GM12878 (cell line): ENCODE measurements around the gene CDC16. TPM values are rescaled to one million over a fixed set of nuclear protein-coding genes. Genes with fewer than 3 reads are reported as not detected.
A peak's percentile ranks its signal among the peaks of the same experiment; 100 is the strongest.

Experiments used
- ATAC-seq: fragments of 200-7000 bp; cut with Tn5 transposase; 3 replicates; pipeline ENCODE4 v1.9.1; 2020; ENCODE audit warnings: mild to moderate bottlenecking, moderate library complexity
- BruUV-seq: library from RNA; stranded (reverse); fragments of 400-500 nt; replicated peaks from 2 replicates; lab custom pipeline; 2021; lab: Mats Ljungman, UMichigan
- CTCF ChIA-PET: fragments of 300-600 bp; sonication (Branson Sonifier 250); formaldehyde crosslinking; extraction: SDS; loops from one replicate; lab custom pipeline; 2021; ENCODE audit warnings: inconsistent platforms; lab: Yijun Ruan, JAX
- POLR2A ChIA-PET: fragments of 350-600 bp; formaldehyde crosslinking; extraction: SDS; loops from one replicate; lab custom pipeline; 2021; ENCODE audit warnings: inconsistent platforms; lab: Charles Lee
- RAD21 ChIA-PET: fragments of 300-600 bp; sonication (Branson Sonifier 250); formaldehyde crosslinking; loops from one replicate; lab custom pipeline; 2023; ENCODE audit warnings: antibody characterized with exemption; ENCODE audit not compliant: unreplicated experiment; lab: Charles Lee
- SMC1A ChIA-PET: fragments of 300-600 bp; sonication (Branson Sonifier 250); formaldehyde crosslinking; loops from one replicate; lab custom pipeline; 2023; ENCODE audit not compliant: unreplicated experiment, uncharacterized antibody; lab: Charles Lee
- DNase-seq: peaks from one replicate; pipeline ENCODE4 v3.0.0-alpha.2; 2011; ENCODE audit warnings: low read depth, low spot score
- FAIRE-seq: peaks from 3 replicates; lab custom pipeline; 2011; peaks lifted over from hg19 to GRCh38; lab: Jason Lieb, UNC
- H2AFZ ChIP-seq: 2 replicates; pipeline ENCODE4 v1.6.0; 2011; ENCODE audit warnings: low read depth, low read length, control low read depth; ENCODE audit not compliant: control insufficient read depth
- H3K27ac ChIP-seq: 2 replicates; pipeline ENCODE4 v1.5.1; 2011; ENCODE audit warnings: control low read depth; ENCODE audit not compliant: control insufficient read depth, insufficient read depth
- H3K27me3 ChIP-seq, 2 experiments: replicated peaks in 1 of 2; 2 replicates each; pipeline versions ENCODE4 v1.6.0 to v1.6.1; 2011; ENCODE audit warnings: low read length in 1 of 2; ENCODE audit not compliant: control insufficient read depth in 2 of 2, insufficient read depth in 2 of 2
- H3K36me3 ChIP-seq, 2 experiments: 2 replicates each; pipeline ENCODE4 v1.5.1; 2011; ENCODE audit warnings: low read length in 1 of 2; ENCODE audit not compliant: control insufficient read depth in 2 of 2, insufficient read depth in 2 of 2
- H3K4me1 ChIP-seq: 2 replicates; pipeline ENCODE4 v1.6.1; 2011; ENCODE audit warnings: mild to moderate bottlenecking, low read length, moderate library complexity, mixed read lengths; ENCODE audit not compliant: control insufficient read depth, insufficient read depth
- H3K4me2 ChIP-seq: 2 replicates; pipeline ENCODE4 v1.6.0; 2011; ENCODE audit warnings: control low read depth; ENCODE audit not compliant: control insufficient read depth, insufficient read depth
- H3K4me3 ChIP-seq: fragments of 200-600 bp; sonication (generic); 2 replicates; pipeline ENCODE4 v1.5.1; 2016
- H3K79me2 ChIP-seq: 2 replicates; pipeline ENCODE4 v1.6.0; 2011; ENCODE audit warnings: low read length; ENCODE audit not compliant: control insufficient read depth, insufficient read depth
- H3K9ac ChIP-seq: 2 replicates; pipeline ENCODE4 v1.8.0; 2011; ENCODE audit warnings: low read length, control low read depth, mixed read lengths; ENCODE audit not compliant: control insufficient read depth, insufficient read depth
- H3K9me3 ChIP-seq: replicated peaks from 3 replicates; pipeline ENCODE4 v1.5.1; 2011; ENCODE audit warnings: mild to moderate bottlenecking, low read length; ENCODE audit not compliant: control insufficient read depth, insufficient read depth
- H4K20me1 ChIP-seq: 2 replicates; pipeline ENCODE4 v1.6.0; 2011; ENCODE audit not compliant: control insufficient read depth, insufficient read depth
- DPF2 ChIP-seq: fragments of 450-650 bp; IDR thresholded peaks from 2 replicates; pipeline ENCODE4 v1.6.1; 2017; ENCODE audit warnings: mild to moderate bottlenecking
- EED ChIP-seq: sonication (generic); IDR thresholded peaks from 2 replicates; pipeline ENCODE4 v1.6.1; 2016; ENCODE audit warnings: antibody characterized with exemption, low read depth
- ETV6 ChIP-seq, 2 experiments: fragments of 450-650 bp in 1 of 2; IDR thresholded peaks in 1 of 2; conservative IDR thresholded peaks in 1 of 2; 2 replicates each; pipeline ENCODE4 v1.6.1; 2014; ENCODE audit warnings: antibody characterized with exemption in 1 of 2, borderline replicate concordance in 1 of 2, low read depth in 1 of 2, mild to moderate bottlenecking in 1 of 2, moderate library complexity in 1 of 2
- FOS ChIP-seq: IDR thresholded peaks from 3 replicates; pipeline ENCODE4 v1.6.1; 2011; ENCODE audit warnings: borderline replicate concordance; ENCODE audit not compliant: insufficient read length; ENCODE audit errors: extremely low read depth
- HCFC1 ChIP-seq: fragments of 150-350 bp; IDR thresholded peaks from 2 replicates; pipeline ENCODE4 v1.6.1; 2014; ENCODE audit warnings: low read length
- IKZF2 ChIP-seq, 2 experiments: fragments of 450-650 bp; IDR thresholded peaks; 2 replicates each; pipeline ENCODE4 v1.6.1; 2017; ENCODE audit warnings: mild to moderate bottlenecking in 2 of 2, moderate library complexity in 2 of 2
- JUNB ChIP-seq: IDR thresholded peaks from 2 replicates; pipeline ENCODE4 v1.6.1; 2016; ENCODE audit warnings: antibody characterized with exemption, mild to moderate bottlenecking
- MYB ChIP-seq: fragments of 150-350 bp; IDR thresholded peaks from 2 replicates; pipeline ENCODE4 v1.6.1; 2014; ENCODE audit warnings: mild to moderate bottlenecking, low read depth, low read length, borderline replicate concordance
- SPI1 ChIP-seq: IDR thresholded peaks from 2 replicates; pipeline ENCODE4 v1.6.1; 2011; ENCODE audit warnings: low read depth, mild to moderate bottlenecking, low read length, moderate library complexity, borderline replicate concordance; ENCODE audit not compliant: insufficient read depth
- WGBS: methylation state at CpG from one replicate; pipeline ENCODE4 v1.1.6; 2016; ENCODE audit warnings: low lambda C conversion rate; ENCODE audit not compliant: insufficient replicate concordance, insufficient coverage; ENCODE audit errors: missing lambda C conversion rate; 5-methylcytosine and 5-hydroxymethylcytosine counted together
- in situ Hi-C: fragments of 300-500 bp; cut with MboI; formaldehyde crosslinking; loops from 9 replicates; pipeline ENCODE4 v1.14.3; 2018; ENCODE audit warnings: mixed read lengths
- intact Hi-C: fragments of 100-400 bp; cut with micrococcal nuclease; formaldehyde crosslinking; loops from one replicate; pipeline ENCODE4 v1.14.2; 2022; ENCODE audit not compliant: unreplicated experiment
- polyA plus RNA-seq, 11 experiments: library from polyadenylated mRNA; depleted of rRNA in 4 of 11; unstranded in 6 of 11; stranded (reverse) in 5 of 11; fragments of >200 nt; fragmentation: Nextera tagmentation in 4 of 11; fragmentation: Illumina TruSeq in 1 of 11; extraction: Ambion mirVana in 4 of 11; extraction: Trizol in 1 of 11; gene quantifications; 1 replicate in 1 of 11; 2 replicates in 10 of 11; pipeline versions ENCODE4 v1.2.1 to v1.2.3, GENCODE V29; 2011 to 2016; ENCODE audit warnings: inconsistent platforms in 2 of 11, missing spikeins in 2 of 11, low read depth in 1 of 11
- total RNA-seq, 4 experiments: library from RNA; depleted of rRNA in 3 of 4; stranded (reverse); fragments of >200 nt in 3 of 4; fragmentation: Illumina TruSeq in 1 of 4; extraction: Trizol in 1 of 4; gene quantifications; 2 replicates each; pipeline versions ENCODE4 v1.2.1 to v1.2.3, GENCODE V29; 2013 to 2021
- TF ChIP-seq, protein P1 (sequence below): IDR thresholded peaks from 2 replicates; pipeline ENCODE4 v1.6.1; 2011; ENCODE audit warnings: low read depth, mild to moderate bottlenecking, low read length, moderate library complexity, borderline replicate concordance; ENCODE audit errors: extremely low read depth
- TF ChIP-seq, protein P2 (sequence below): fragments of 150-350 bp; IDR thresholded peaks from 2 replicates; pipeline ENCODE4 v1.6.1; 2014; ENCODE audit warnings: mild to moderate bottlenecking, low read depth, low read length
- TF ChIP-seq, protein P3 (sequence below): fragments of 450-650 bp; IDR thresholded peaks from 2 replicates; pipeline ENCODE4 v1.6.1; 2017; ENCODE audit warnings: mild to moderate bottlenecking

Gene CDC16
- total and polyA plus RNA-seq, 10 of the 15 experiments (the other 5 are each of a cell fraction or from before 2014, with no cell fraction given): 15.4 to 92.9 (median 31.4) TPM

DNA sequence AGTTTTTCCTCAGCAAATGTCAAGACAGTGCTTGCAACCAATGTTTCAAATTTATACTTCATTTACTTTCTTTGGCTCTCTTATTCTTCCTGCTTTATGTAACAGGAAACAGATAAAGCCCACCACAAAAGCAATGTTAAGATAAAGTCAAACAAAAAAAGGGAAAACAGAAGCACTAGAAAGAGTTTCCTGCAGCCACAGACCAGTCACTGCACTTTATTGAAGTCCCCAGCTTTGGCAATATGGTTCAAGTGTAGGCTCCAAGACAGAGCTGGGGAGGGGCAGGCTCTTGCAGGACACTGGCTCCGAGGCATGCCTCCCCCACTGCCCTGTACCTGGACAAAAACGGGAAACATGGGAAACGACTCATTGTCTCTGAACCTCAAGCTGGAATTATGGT, 15.3 kb upstream of the CDC16 start:
- no peak overlapping the region for H3K9ac ChIP-seq
- no peaks in the 10 kb centered on the region for H3K79me2 ChIP-seq
- no peak overlapping the region for H3K27ac ChIP-seq
- DNase-seq (no peak), ATAC-seq (no peak), FAIRE-seq (no peak)
- no peaks in the 10 kb centered on the region for H4K20me1 ChIP-seq
- in situ Hi-C loops: no loop called here
- no peaks in the 10 kb centered on the region for H3K36me3 ChIP-seq
- H3K4me3 ChIP-seq: no peak overlapping the region
- WGBS: 0% methylated on average over 3 of the region's 3 CpGs
- H3K4me2 ChIP-seq: no peak overlapping the region
- no TSS peak for BruUV-seq
- SMC1A ChIA-PET: no interaction called here
- H3K4me1 ChIP-seq: peaks cover 10% of the 10 kb centered on the region
- no peaks in the 10 kb centered on the region; the same call in 2 of the 3 replicates for H3K9me3 ChIP-seq
- POLR2A ChIA-PET: no interaction called here
- TF ChIP-seq FOS (no peak), HCFC1 (no peak), MYB (no peak)
- TF ChIP-seq, protein P1, sequence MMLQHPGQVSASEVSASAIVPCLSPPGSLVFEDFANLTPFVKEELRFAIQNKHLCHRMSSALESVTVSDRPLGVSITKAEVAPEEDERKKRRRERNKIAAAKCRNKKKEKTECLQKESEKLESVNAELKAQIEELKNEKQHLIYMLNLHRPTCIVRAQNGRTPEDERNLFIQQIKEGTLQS: no peak
- no peaks in the 10 kb centered on the region; a peak in 1 of 4 replicates for H3K27me3 ChIP-seq
- CTCF ChIA-PET: interaction anchor here (1.2 kb wide), 1 partner anchor 76 kb away, joined by 3 read pairs; no protein-coding TSS in a partner anchor
- H2AFZ ChIP-seq: no peak overlapping the region
- RAD21 ChIA-PET: no interaction called here
- intact Hi-C loops: no loop called here

DNA sequence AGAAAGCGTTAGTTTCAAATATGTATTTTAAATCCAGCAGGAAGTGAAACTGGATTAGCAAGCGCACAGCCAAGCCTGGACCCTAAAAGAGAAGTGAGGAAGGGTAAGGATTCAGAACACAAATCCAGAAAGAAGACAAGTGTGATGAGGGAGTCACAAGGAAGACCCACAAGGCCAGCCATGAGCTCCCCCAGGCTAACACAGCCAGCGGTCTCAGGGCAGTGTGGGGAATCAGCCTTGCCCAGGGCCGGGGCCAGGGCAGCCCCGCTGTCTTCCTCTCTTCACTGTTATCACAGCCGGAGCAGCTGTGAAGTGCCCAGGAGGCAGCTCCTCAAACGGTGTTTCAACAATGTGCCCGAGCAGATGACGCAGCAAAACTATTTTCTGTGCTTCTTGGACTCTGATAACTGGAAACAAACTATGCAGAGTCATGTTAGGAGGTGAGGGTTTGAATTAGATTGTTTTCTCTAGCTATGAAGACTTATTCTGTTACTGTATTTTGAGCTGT, 12.2 kb upstream of the CDC16 start:
- Histone ChIP-seq H3K79me2 (no peaks in the 10 kb centered on the region), H4K20me1 (no peaks in the 10 kb centered on the region), H3K4me2 (peak overlapping the region; percentile 59; the same call in 1 of the 2 replicates), H3K27me3 (no peaks in the 10 kb centered on the region), H3K27ac (no peak overlapping the region), H2AFZ (peak overlapping the region; percentile 23; the same call in 1 of the 2 replicates), H3K36me3 (no peaks in the 10 kb centered on the region), H3K9ac (no peak overlapping the region; the same call in 1 of the 2 replicates), H3K4me3 (no peak overlapping the region), H3K9me3 (no peaks in the 10 kb centered on the region), H3K4me1 (peaks cover 14% of the 10 kb centered on the region)
- CTCF ChIA-PET: interaction anchor here (0.6 to 2.5 kb wide), 6 partner anchors 8 to 498 kb away, joined by 4 to 9 read pairs (median 5); no protein-coding TSS in a partner anchor
- no peak for DNase-seq
- in situ Hi-C loops: loop anchor here (5.0 kb wide), 1 partner anchor 265 kb away; no protein-coding TSS in a partner anchor
- no TSS peak for BruUV-seq
- POLR2A ChIA-PET: interaction anchor here (0.5 kb wide), 1 partner anchor 65 kb away, joined by 5 read pairs; no protein-coding TSS in a partner anchor
- SMC1A ChIA-PET: interaction anchor here (1.1 to 1.6 kb wide), 3 partner anchors 71 to 86 kb away, joined by 3 to 8 read pairs (median 4); no protein-coding TSS in a partner anchor
- intact Hi-C loops: no loop called here
- RAD21 ChIA-PET: interaction anchor here (0.6 to 1.8 kb wide), 5 partner anchors 13 to 157 kb away, joined by 3 to 8 read pairs (median 4); no protein-coding TSS in a partner anchor
- WGBS: 16% methylated on average over 7 of the region's 9 CpGs
- FAIRE-seq: no peak
- peak; percentile 59 for ATAC-seq
- TF ChIP-seq, protein P2, sequence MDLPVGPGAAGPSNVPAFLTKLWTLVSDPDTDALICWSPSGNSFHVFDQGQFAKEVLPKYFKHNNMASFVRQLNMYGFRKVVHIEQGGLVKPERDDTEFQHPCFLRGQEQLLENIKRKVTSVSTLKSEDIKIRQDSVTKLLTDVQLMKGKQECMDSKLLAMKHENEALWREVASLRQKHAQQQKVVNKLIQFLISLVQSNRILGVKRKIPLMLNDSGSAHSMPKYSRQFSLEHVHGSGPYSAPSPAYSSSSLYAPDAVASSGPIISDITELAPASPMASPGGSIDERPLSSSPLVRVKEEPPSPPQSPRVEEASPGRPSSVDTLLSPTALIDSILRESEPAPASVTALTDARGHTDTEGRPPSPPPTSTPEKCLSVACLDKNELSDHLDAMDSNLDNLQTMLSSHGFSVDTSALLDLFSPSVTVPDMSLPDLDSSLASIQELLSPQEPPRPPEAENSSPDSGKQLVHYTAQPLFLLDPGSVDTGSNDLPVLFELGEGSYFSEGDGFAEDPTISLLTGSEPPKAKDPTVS: no peak
- TF ChIP-seq EED: peak; percentile 13; the same call in 1 of the 2 replicates
- TF ChIP-seq, protein P3, sequence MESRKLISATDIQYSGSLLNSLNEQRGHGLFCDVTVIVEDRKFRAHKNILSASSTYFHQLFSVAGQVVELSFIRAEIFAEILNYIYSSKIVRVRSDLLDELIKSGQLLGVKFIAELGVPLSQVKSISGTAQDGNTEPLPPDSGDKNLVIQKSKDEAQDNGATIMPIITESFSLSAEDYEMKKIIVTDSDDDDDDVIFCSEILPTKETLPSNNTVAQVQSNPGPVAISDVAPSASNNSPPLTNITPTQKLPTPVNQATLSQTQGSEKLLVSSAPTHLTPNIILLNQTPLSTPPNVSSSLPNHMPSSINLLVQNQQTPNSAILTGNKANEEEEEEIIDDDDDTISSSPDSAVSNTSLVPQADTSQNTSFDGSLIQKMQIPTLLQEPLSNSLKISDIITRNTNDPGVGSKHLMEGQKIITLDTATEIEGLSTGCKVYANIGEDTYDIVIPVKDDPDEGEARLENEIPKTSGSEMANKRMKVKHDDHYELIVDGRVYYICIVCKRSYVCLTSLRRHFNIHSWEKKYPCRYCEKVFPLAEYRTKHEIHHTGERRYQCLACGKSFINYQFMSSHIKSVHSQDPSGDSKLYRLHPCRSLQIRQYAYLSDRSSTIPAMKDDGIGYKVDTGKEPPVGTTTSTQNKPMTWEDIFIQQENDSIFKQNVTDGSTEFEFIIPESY: no peak
- no peak for TF ChIP-seq JUNB
- TF ChIP-seq ETV6 (conservative IDR thresholded peaks at IDR 0.05 in 1 of 2, IDR thresholded peaks at IDR 0.05 in 1 of 2; ENCODE audit: borderline replicate concordance in 1 of 2, low read depth in 1 of 2): no peak
- TF ChIP-seq DPF2: 0 out of 2 replicates have a peak, but pooled peaks have one; percentile 22
- TF ChIP-seq IKZF2 (IDR thresholded peaks at IDR 0.05): peak in 1 of 2 experiments; percentile 34; a peak in 2 of 4 replicates
- peak; percentile 80; the same call in 1 of the 2 replicates for TF ChIP-seq SPI1
